ENCODE measurements around the gene SPDYC.
"Not testable (repeated sequence)": the region's sequence is repeated elsewhere in the genome, so short reads cannot be mapped to it uniquely, and the experiment has no call there.

SPDYC gene

DNA sequence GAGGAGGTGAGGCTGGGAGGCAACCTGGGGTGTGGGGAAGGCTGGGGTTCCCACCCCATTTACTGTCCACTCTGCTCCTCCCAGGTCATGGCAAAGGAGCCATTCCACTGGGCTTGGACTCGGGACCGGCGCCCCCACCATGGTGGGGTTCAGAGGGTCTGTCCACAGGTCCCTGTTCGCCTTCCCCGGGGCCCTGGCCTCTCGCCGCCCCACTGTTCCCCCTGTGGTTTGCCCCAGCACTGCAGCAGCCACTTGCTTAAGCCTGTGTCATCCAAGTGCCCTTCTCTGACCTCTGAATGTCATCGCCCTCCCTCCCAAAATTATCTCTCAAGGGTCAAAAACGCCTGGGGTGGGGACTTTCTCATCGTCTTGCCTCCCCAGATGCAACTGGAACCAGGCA is 2.6 kb downstream of the SPDYC start:
- Histone ChIP-seq H3K36me3 (replicated peaks; ENCODE audit: insufficient read depth, low read length) (no peaks in the 10 kb centered on the region), H3F3A (ENCODE audit: insufficient read depth, low read length) (no peaks in the 10 kb centered on the region), H3K79me2 (ENCODE audit: low read length) (no peaks in the 10 kb centered on the region), H3K9me3 (replicated peaks; ENCODE audit: insufficient read depth, low read length) (no peaks in the 10 kb centered on the region), H3K27ac (ENCODE audit: low read length) (no peak overlapping the region), H3K4me2 (ENCODE audit: low read depth, low read length) (no peak overlapping the region), H3K9me2 (replicated peaks; ENCODE audit: insufficient read depth, low read length) (no peaks in the 10 kb centered on the region), H4K20me1 (ENCODE audit: insufficient read depth, low read length) (no peaks in the 10 kb centered on the region), H3K4me1 (ENCODE audit: low read length) (no peaks in the 10 kb centered on the region), H2AFZ (ENCODE audit: low read length) (no peak overlapping the region), H3K9ac (ENCODE audit: low read length) (no peak overlapping the region), H3K27me3 (replicated peaks; ENCODE audit: insufficient read depth, low read length) (no peaks in the 10 kb centered on the region), H3K4me3 (ENCODE audit: low read length) (no peak overlapping the region)
- DNase-seq, result no peak
- no peak for TF ChIP-seq CTCF (IDR thresholded peaks at IDR 0.05; ENCODE audit: low read length)
- TF ChIP-seq EZH2phosphoT487 (IDR thresholded peaks at IDR 0.05; ENCODE audit: low read length), result no peak
- TF ChIP-seq EZH2 (optimal IDR thresholded peaks at IDR 0.05; ENCODE audit: low read depth, low read length), result no peak

- not testable (repeated sequence) for H3K4me2 ChIP-seq (ENCODE audit: low read depth, low read length); H3K9me2 ChIP-seq (replicated peaks; ENCODE audit: insufficient read depth, low read length); DNase-seq; H3F3A ChIP-seq (ENCODE audit: insufficient read depth, low read length); H3K79me2 ChIP-seq (ENCODE audit: low read length); H3K9ac ChIP-seq (ENCODE audit: low read length); H3K27ac ChIP-seq (ENCODE audit: low read length); H2AFZ ChIP-seq (ENCODE audit: low read length); H3K4me1 ChIP-seq (ENCODE audit: low read length); H3K4me3 ChIP-seq (ENCODE audit: low read length); H3K9me3 ChIP-seq (replicated peaks; ENCODE audit: insufficient read depth, low read length); H3K27me3 ChIP-seq (replicated peaks; ENCODE audit: insufficient read depth, low read length); H3K36me3 ChIP-seq (replicated peaks; ENCODE audit: insufficient read depth, low read length); H4K20me1 ChIP-seq (ENCODE audit: insufficient read depth, low read length)
These were observed 4.6 kb downstream of the SPDYC start for GRCh38 chr11:65174571-65175010.

DNA sequence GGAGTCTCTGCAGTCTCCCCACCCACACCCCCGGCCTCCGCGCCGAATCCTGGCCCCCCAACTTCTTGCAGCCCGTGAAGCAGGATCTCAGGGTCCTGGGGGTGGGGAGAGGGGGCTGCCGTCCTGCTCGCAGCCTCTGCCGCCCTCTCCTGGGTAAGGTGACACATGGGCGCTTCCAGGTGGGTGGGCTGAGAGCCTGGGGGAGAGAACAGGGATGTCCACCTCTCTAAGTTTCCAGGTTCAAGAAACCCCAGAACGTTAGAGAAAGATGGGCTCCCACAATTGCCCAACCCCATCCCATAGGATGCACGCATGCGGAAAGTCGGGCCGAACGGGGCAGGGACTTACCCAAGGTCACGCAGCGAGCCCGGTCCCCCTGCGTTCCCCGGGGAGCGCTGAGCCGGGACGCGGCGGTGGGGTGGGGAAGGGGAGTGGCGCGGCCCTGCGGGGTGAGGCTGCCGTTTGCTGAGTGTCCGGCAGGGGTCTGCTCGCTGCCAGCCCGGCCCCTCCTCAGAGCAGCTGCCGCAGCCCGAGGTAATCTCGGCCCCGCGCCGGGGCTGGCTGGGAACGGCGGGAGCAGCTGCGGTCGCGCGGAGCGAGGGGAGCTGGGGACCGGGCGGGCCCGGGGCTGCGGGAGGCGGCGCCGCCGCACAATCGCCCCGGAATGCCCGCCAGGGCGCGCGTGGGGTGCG is 11.0 kb downstream of the SPDYC start:
- DNase-seq, result peak; percentile 68
- Histone ChIP-seq H3K4me3 (ENCODE audit: low read length) (peak overlapping the region; percentile 97), H3K79me2 (ENCODE audit: low read length) (peaks cover 26% of the 10 kb centered on the region), H3K9me3 (replicated peaks; ENCODE audit: insufficient read depth, low read length) (no peaks in the 10 kb centered on the region), H2AFZ (ENCODE audit: low read length) (peak overlapping the region; percentile 87), H3K27ac (ENCODE audit: low read length) (peak overlapping the region; percentile 16; the same call in 1 of the 2 replicates), H3K36me3 (replicated peaks; ENCODE audit: insufficient read depth, low read length) (no peaks in the 10 kb centered on the region), H3K9me2 (replicated peaks; ENCODE audit: insufficient read depth, low read length) (no peaks in the 10 kb centered on the region), H3K27me3 (replicated peaks; ENCODE audit: insufficient read depth, low read length) (no peaks in the 10 kb centered on the region), H3K9ac (ENCODE audit: low read length) (peak overlapping the region; percentile 62; the same call in 1 of the 2 replicates), H4K20me1 (ENCODE audit: insufficient read depth, low read length) (no peaks in the 10 kb centered on the region), H3F3A (ENCODE audit: insufficient read depth, low read length) (no peaks in the 10 kb centered on the region), H3K4me1 (ENCODE audit: low read length) (0 out of 2 replicates have a peak, but pooled peaks cover 6% of the 10 kb centered on the region), H3K4me2 (ENCODE audit: low read depth, low read length) (peak overlapping the region; percentile 72)
- TF ChIP-seq CTCF (IDR thresholded peaks at IDR 0.05; ENCODE audit: low read length) (peak; percentile 73), EZH2 (optimal IDR thresholded peaks at IDR 0.05; ENCODE audit: low read depth, low read length) (no peak)

GRCh38 chr11:65181569-65182257 is 11.7 kb downstream of the SPDYC start, which contains the start of gene CAPN1:
TSS of gene CAPN1 (plus strand) at chr11:65181928. CDS start at chr11:65182702, 774 bp downstream.
- peak; percentile 78 for DNase-seq
- H2AFZ ChIP-seq (ENCODE audit: low read length), result peak within 1 kb of the TSS; percentile 87
- H3K9me2 ChIP-seq (replicated peaks; ENCODE audit: insufficient read depth, low read length), result no peaks in the 10 kb centered on the region
- no peaks in the 10 kb centered on the region for H3K36me3 ChIP-seq (replicated peaks; ENCODE audit: insufficient read depth, low read length)
- 0 out of 2 replicates have a peak, but pooled peaks cover 6% of the 10 kb centered on the region for H3K4me1 ChIP-seq (ENCODE audit: low read length)
- H3K27ac ChIP-seq (ENCODE audit: low read length), result peak within 1 kb of the TSS; percentile 16; the same call in 1 of the 2 replicates
- no peaks in the 10 kb centered on the region for H3K9me3 ChIP-seq (replicated peaks; ENCODE audit: insufficient read depth, low read length)
- H3K4me2 ChIP-seq (ENCODE audit: low read depth, low read length), result peak within 1 kb of the TSS; percentile 90
- TF ChIP-seq CTCF (IDR thresholded peaks at IDR 0.05; ENCODE audit: low read length) (no peak), EZH2 (optimal IDR thresholded peaks at IDR 0.05; ENCODE audit: low read depth, low read length) (no peak), EZH2phosphoT487 (IDR thresholded peaks at IDR 0.05; ENCODE audit: low read length) (no peak)
- peak within 1 kb of the TSS; percentile 97 for H3K4me3 ChIP-seq (ENCODE audit: low read length)
- H3K79me2 ChIP-seq (ENCODE audit: low read length), result peaks cover 26% of the 10 kb centered on the region
- H3F3A ChIP-seq (ENCODE audit: insufficient read depth, low read length), result no peaks in the 10 kb centered on the region
- no peaks in the 10 kb centered on the region for H4K20me1 ChIP-seq (ENCODE audit: insufficient read depth, low read length)
- H3K9ac ChIP-seq (ENCODE audit: low read length), result peak within 1 kb of the TSS; percentile 88
- H3K27me3 ChIP-seq (replicated peaks; ENCODE audit: insufficient read depth, low read length), result no peaks in the 10 kb centered on the region

All from MM.1S (cell line).